ENCODE measurements around the gene RAB4B.

DNA sequence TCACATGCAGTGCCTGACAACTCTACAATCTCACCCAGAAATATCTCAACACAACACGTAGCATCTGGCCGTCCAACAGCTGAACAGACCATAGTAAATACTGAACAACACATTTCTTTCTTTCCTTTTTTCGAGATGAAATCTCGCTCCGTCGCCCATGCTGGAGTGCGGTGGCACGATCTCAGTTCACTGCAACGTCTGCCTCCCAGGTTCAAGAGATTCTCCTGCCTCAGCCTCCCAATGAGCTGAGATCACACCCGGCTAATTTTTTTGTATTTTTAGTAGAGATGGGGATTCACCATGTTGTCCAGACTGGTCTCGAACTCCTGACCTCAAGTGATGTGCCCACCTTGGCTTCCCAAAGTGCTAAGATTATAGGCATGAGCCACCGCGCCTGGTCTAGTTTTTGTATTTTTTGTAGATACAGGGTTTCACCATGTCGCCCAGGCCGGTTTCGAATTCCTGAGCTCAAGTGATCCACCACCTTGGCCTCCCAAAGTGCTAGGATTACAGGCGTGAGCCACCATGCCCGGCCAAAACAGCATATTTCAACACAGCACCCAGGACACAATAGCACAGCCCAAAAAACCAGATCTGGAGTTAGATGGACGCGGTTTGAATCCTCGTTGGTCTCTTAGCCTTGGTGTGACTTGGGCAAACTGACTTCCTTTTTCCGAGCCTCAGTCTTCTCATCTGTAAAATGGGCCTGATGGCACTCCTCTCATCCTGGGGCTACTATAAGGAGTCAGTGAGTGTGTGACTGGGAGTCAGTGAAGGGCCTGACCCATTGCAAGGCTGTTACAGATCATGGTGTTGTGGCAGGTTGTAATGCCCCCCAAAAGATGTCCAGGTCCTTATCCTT is 49.6 kb downstream of the RAB4B start:
- TF ChIP-seq, protein P1, sequence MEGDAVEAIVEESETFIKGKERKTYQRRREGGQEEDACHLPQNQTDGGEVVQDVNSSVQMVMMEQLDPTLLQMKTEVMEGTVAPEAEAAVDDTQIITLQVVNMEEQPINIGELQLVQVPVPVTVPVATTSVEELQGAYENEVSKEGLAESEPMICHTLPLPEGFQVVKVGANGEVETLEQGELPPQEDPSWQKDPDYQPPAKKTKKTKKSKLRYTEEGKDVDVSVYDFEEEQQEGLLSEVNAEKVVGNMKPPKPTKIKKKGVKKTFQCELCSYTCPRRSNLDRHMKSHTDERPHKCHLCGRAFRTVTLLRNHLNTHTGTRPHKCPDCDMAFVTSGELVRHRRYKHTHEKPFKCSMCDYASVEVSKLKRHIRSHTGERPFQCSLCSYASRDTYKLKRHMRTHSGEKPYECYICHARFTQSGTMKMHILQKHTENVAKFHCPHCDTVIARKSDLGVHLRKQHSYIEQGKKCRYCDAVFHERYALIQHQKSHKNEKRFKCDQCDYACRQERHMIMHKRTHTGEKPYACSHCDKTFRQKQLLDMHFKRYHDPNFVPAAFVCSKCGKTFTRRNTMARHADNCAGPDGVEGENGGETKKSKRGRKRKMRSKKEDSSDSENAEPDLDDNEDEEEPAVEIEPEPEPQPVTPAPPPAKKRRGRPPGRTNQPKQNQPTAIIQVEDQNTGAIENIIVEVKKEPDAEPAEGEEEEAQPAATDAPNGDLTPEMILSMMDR (IDR thresholded peaks at IDR 0.05), result no peak
- no peak for TF ChIP-seq POLR2A (IDR thresholded peaks at IDR 0.05)
- no peak for TF ChIP-seq EP300 (IDR thresholded peaks at IDR 0.05)
